ENCODE measurements around the gene TMEM132A. TPM values are rescaled to one million over a fixed set of nuclear protein-coding genes. Genes with fewer than 3 reads are reported as not detected.
A peak's percentile ranks its signal among the peaks of the same experiment; 100 is the strongest.

TMEM132A gene
- total and polyA plus RNA-seq, 9 of the 15 experiments (the other 6 are each of a cell fraction or from before 2014, with no cell fraction given): 0.04 to 1.1 (median 0.18) TPM; not detected in 4

DNA sequence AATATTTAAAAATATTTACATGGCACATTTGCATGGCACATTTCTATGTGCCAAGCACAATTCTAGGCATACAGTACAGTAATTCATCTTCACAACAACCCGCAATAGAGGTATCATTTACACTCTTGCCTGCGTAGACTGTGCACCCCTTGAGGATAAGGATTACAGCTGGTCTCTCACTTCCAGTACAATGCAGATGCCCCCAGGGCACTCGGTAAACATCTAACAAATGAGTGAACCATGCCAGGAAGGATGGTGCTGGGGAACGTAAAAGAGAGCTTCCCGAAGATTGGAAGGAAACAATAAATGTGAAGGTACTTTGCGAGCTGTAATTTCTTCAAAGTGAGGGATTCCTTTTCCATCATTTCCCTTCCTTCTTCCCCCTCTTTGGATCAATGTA is 19.2 kb upstream of the TMEM132A start:
- Histone ChIP-seq H2AFZ (ENCODE audit: low read depth, low read length) (no peak overlapping the region), H3K79me2 (ENCODE audit: control insufficient read depth, insufficient read depth, low read length) (peaks cover 43% of the 10 kb centered on the region), H3K4me1 (replicated peaks in 1 of 2; ENCODE audit: control insufficient read depth in 2 of 2, insufficient read depth in 2 of 2, low read length in 2 of 2) (peaks cover 5 to 14% of the 10 kb centered on the region in 2 experiments; a peak in 4 of 5 replicates), H3K9ac (ENCODE audit: insufficient read depth in 1 of 2, low read depth in 2 of 2, low read length in 2 of 2) (peak overlapping the region; percentile 95 to 98; a peak in 3 of 4 replicates), H3K9me1 (ENCODE audit: control insufficient read depth, insufficient read depth, low read length) (peaks cover 3% of the 10 kb centered on the region), H3K9me3 (replicated peaks; ENCODE audit: control insufficient read depth, insufficient read depth, low read depth, low read length) (peaks cover 2% of the 10 kb centered on the region; the same call in 1 of the 2 replicates), H3K4me2 (ENCODE audit: insufficient read depth, low read length) (peak overlapping the region; percentile 93), H3K4me3 (peak overlapping the region; percentile 92), H3K27ac (ENCODE audit: extremely low read depth, low read depth, low read length) (peak overlapping the region; percentile 91; the same call in 2 of the 3 replicates), H3K36me3 (ENCODE audit: control insufficient read depth, insufficient read depth, low read length) (peaks cover 53% of the 10 kb centered on the region), H4K20me1 (replicated peaks; ENCODE audit: control insufficient read depth, insufficient read depth, low read length) (peaks cover 27% of the 10 kb centered on the region), H3K27me3 (ENCODE audit: control insufficient read depth in 2 of 2, insufficient read depth in 2 of 2, low read length in 2 of 2) (no peaks in the 10 kb centered on the region)
- ChIA-PET CTCF (ENCODE audit: low intra/inter-chr PET ratio) (no interaction called here), POLR2A (interaction anchor here (0.7 to 2.7 kb wide), 9 partner anchors 10 to 79 kb away, joined by 3 to 14 read pairs (median 5); no protein-coding TSS in a partner anchor)
- intact Hi-C loops (cut with micrococcal nuclease) (no loop called here), in situ Hi-C loops (cut with MboI) (no loop called here)
- BruUV-seq (replicated peaks): TSS peak; percentile 52
- no peak for ATAC-seq
- FAIRE-seq: no peak
- no peak for DNase-seq (ENCODE audit: extremely low read depth in 1 of 4, low spot score in 3 of 4)
- WGBS (ENCODE audit: insufficient coverage, low coverage, missing lambda C conversion rate): 44% methylated on average over 6 of the region's 6 CpGs
- TF ChIP-seq POLR2B (IDR thresholded peaks at IDR 0.05; ENCODE audit: low read depth, partially characterized antibody): no peak
- no peak for TF ChIP-seq HNRNPLL (IDR thresholded peaks at IDR 0.05; ENCODE audit: low read depth, low read length, poor library complexity, severe bottlenecking)
- TF ChIP-seq, protein P1, sequence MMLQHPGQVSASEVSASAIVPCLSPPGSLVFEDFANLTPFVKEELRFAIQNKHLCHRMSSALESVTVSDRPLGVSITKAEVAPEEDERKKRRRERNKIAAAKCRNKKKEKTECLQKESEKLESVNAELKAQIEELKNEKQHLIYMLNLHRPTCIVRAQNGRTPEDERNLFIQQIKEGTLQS (IDR thresholded peaks at IDR 0.05): no peak
- TF ChIP-seq, protein P1 (CRISPR knock-in tag; conservative IDR thresholded peaks at IDR 0.05): no peak
- TF ChIP-seq, protein P2, sequence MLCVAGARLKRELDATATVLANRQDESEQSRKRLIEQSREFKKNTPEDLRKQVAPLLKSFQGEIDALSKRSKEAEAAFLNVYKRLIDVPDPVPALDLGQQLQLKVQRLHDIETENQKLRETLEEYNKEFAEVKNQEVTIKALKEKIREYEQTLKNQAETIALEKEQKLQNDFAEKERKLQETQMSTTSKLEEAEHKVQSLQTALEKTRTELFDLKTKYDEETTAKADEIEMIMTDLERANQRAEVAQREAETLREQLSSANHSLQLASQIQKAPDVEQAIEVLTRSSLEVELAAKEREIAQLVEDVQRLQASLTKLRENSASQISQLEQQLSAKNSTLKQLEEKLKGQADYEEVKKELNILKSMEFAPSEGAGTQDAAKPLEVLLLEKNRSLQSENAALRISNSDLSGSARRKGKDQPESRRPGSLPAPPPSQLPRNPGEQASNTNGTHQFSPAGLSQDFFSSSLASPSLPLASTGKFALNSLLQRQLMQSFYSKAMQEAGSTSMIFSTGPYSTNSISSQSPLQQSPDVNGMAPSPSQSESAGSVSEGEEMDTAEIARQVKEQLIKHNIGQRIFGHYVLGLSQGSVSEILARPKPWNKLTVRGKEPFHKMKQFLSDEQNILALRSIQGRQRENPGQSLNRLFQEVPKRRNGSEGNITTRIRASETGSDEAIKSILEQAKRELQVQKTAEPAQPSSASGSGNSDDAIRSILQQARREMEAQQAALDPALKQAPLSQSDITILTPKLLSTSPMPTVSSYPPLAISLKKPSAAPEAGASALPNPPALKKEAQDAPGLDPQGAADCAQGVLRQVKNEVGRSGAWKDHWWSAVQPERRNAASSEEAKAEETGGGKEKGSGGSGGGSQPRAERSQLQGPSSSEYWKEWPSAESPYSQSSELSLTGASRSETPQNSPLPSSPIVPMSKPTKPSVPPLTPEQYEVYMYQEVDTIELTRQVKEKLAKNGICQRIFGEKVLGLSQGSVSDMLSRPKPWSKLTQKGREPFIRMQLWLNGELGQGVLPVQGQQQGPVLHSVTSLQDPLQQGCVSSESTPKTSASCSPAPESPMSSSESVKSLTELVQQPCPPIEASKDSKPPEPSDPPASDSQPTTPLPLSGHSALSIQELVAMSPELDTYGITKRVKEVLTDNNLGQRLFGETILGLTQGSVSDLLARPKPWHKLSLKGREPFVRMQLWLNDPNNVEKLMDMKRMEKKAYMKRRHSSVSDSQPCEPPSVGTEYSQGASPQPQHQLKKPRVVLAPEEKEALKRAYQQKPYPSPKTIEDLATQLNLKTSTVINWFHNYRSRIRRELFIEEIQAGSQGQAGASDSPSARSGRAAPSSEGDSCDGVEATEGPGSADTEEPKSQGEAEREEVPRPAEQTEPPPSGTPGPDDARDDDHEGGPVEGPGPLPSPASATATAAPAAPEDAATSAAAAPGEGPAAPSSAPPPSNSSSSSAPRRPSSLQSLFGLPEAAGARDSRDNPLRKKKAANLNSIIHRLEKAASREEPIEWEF (CRISPR knock-in tag; IDR thresholded peaks at IDR 0.05): no peak
- TF ChIP-seq, protein P3, sequence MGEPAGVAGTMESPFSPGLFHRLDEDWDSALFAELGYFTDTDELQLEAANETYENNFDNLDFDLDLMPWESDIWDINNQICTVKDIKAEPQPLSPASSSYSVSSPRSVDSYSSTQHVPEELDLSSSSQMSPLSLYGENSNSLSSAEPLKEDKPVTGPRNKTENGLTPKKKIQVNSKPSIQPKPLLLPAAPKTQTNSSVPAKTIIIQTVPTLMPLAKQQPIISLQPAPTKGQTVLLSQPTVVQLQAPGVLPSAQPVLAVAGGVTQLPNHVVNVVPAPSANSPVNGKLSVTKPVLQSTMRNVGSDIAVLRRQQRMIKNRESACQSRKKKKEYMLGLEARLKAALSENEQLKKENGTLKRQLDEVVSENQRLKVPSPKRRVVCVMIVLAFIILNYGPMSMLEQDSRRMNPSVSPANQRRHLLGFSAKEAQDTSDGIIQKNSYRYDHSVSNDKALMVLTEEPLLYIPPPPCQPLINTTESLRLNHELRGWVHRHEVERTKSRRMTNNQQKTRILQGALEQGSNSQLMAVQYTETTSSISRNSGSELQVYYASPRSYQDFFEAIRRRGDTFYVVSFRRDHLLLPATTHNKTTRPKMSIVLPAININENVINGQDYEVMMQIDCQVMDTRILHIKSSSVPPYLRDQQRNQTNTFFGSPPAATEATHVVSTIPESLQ (CRISPR knock-in tag; IDR thresholded peaks at IDR 0.05): no peak
- no peak for TF ChIP-seq ZNF644 (tag; IDR thresholded peaks at IDR 0.05; ENCODE audit: low read depth)
- no peak for TF ChIP-seq HMGN3 (IDR thresholded peaks at IDR 0.05; ENCODE audit: borderline replicate concordance, extremely low read depth, insufficient read length, low read depth, low read length)
- TF ChIP-seq, protein P4, sequence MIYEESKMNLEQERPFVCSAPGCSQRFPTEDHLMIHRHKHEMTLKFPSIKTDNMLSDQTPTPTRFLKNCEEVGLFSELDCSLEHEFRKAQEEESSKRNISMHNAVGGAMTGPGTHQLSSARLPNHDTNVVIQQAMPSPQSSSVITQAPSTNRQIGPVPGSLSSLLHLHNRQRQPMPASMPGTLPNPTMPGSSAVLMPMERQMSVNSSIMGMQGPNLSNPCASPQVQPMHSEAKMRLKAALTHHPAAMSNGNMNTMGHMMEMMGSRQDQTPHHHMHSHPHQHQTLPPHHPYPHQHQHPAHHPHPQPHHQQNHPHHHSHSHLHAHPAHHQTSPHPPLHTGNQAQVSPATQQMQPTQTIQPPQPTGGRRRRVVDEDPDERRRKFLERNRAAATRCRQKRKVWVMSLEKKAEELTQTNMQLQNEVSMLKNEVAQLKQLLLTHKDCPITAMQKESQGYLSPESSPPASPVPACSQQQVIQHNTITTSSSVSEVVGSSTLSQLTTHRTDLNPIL (CRISPR knock-in tag; IDR thresholded peaks at IDR 0.05): no peak
- TF ChIP-seq JUND (IDR thresholded peaks at IDR 0.05; ENCODE audit: borderline replicate concordance, low read depth, low read length): no peak
- TF ChIP-seq JUND (tag; IDR thresholded peaks at IDR 0.05; ENCODE audit: borderline replicate concordance, low read depth, low read length): no peak
- TF ChIP-seq SUPT5H (IDR thresholded peaks at IDR 0.05): no peak
